HG03378 (cell line): Measurements from ENCODE around the gene HTR2C.
"Not testable (repeated sequence)": the region's sequence is repeated elsewhere in the genome, so short reads cannot be mapped to it uniquely, and the experiment has no call there.

ENCODE experiments used
- ATAC-seq: cut with Tn5 transposase; IDR thresholded peaks from one replicate; pipeline ENCODE4 v1.9.1; 2021; ENCODE audit warnings: mild to moderate bottlenecking, moderate library complexity; ENCODE audit not compliant: unreplicated experiment

HTR2C gene

GRCh38 chrX:114710571-114710970 is 126.7 kb downstream of the HTR2C start:
- no peak for ATAC-seq

GRCh38 chrX:114712466-114712865 is 128.6 kb downstream of the HTR2C start:
- no peak for ATAC-seq

- ATAC-seq, result no peak
Observed at GRCh38 chrX:114715096-114715495, 131.2 kb downstream of the HTR2C start.

GRCh38 chrX:114717921-114718320 is 134.0 kb downstream of the HTR2C start:
- no peak for ATAC-seq

- ATAC-seq, result no peak
Observed at GRCh38 chrX:114766541-114766940, 182.7 kb downstream of the HTR2C start.

- no peak for ATAC-seq
Observed at GRCh38 chrX:114774691-114775090, 190.8 kb downstream of the HTR2C start.

GRCh38 chrX:114782925-114783324 is 199.0 kb downstream of the HTR2C start:
- no peak for ATAC-seq

GRCh38 chrX:114787061-114787460 is 203.2 kb downstream of the HTR2C start:
- ATAC-seq, result no peak

- no peak for ATAC-seq
Observed at GRCh38 chrX:114797494-114797893, 213.6 kb downstream of the HTR2C start.

- no peak for ATAC-seq
Observed at GRCh38 chrX:114798907-114799306, 215.0 kb downstream of the HTR2C start.

- no peak for ATAC-seq
Observed at GRCh38 chrX:114800719-114801118, 216.8 kb downstream of the HTR2C start.

- ATAC-seq, result no peak
Observed at GRCh38 chrX:114819509-114819908, 235.6 kb downstream of the HTR2C start.

- ATAC-seq, result no peak
Observed at GRCh38 chrX:114841051-114841450, 257.2 kb downstream of the HTR2C start.

GRCh38 chrX:114842181-114842580 is 258.3 kb downstream of the HTR2C start:
- no peak for ATAC-seq

- ATAC-seq, result no peak
Observed at GRCh38 chrX:114889481-114889880, 305.6 kb downstream of the HTR2C start.

GRCh38 chrX:114903618-114904017 is 319.7 kb downstream of the HTR2C start:
- ATAC-seq, result no peak

GRCh38 chrX:114905251-114905650 is 321.4 kb downstream of the HTR2C start:
- no peak for ATAC-seq

GRCh38 chrX:114906984-114907510 is 323.2 kb downstream of the HTR2C start:
- no peak for ATAC-seq

GRCh38 chrX:114924423-114924822 is 340.5 kb downstream of the HTR2C start:
- no peak for ATAC-seq

- ATAC-seq, result no peak
Observed at GRCh38 chrX:114924856-114925255, 341.0 kb downstream of the HTR2C start.

- ATAC-seq, result no peak
Observed at GRCh38 chrX:114930227-114930626, 346.3 kb downstream of the HTR2C start.

GRCh38 chrX:114932550-114932949 is 348.7 kb downstream of the HTR2C start:
- no peak for ATAC-seq

- ATAC-seq, result not testable (repeated sequence)
Observed at GRCh38 chrX:114933291-114933690, 349.4 kb downstream of the HTR2C start.
